GM12878 (cell line): ENCODE data around the gene RNF32. TPM values are rescaled to one million over a fixed set of nuclear protein-coding genes. Genes with fewer than 3 reads are reported as not detected.

ENCODE experiments used
- ATAC-seq: fragments of 200-7000 bp; cut with Tn5 transposase; 3 replicates; pipeline ENCODE4 v1.9.1; 2020; ENCODE audit warnings: mild to moderate bottlenecking, moderate library complexity
- BruUV-seq: library from RNA; stranded (reverse); fragments of 400-500 nt; replicated peaks from 2 replicates; lab custom pipeline; 2021; lab: Mats Ljungman, UMichigan
- CTCF ChIA-PET: fragments of 300-600 bp; sonication (Branson Sonifier 250); formaldehyde crosslinking; extraction: SDS; loops from one replicate; lab custom pipeline; 2021; ENCODE audit warnings: inconsistent platforms; lab: Yijun Ruan, JAX
- POLR2A ChIA-PET: fragments of 350-600 bp; formaldehyde crosslinking; extraction: SDS; loops from one replicate; lab custom pipeline; 2021; ENCODE audit warnings: inconsistent platforms; lab: Charles Lee
- RAD21 ChIA-PET: fragments of 300-600 bp; sonication (Branson Sonifier 250); formaldehyde crosslinking; loops from one replicate; lab custom pipeline; 2023; ENCODE audit warnings: antibody characterized with exemption; ENCODE audit not compliant: unreplicated experiment; lab: Charles Lee
- SMC1A ChIA-PET: fragments of 300-600 bp; sonication (Branson Sonifier 250); formaldehyde crosslinking; loops from one replicate; lab custom pipeline; 2023; ENCODE audit not compliant: unreplicated experiment, uncharacterized antibody; lab: Charles Lee
- DNase-seq: peaks from one replicate; pipeline ENCODE4 v3.0.0-alpha.2; 2011; ENCODE audit warnings: low read depth, low spot score
- FAIRE-seq: peaks from 3 replicates; lab custom pipeline; 2011; peaks lifted over from hg19 to GRCh38; lab: Jason Lieb, UNC
- H2AFZ ChIP-seq: 2 replicates; pipeline ENCODE4 v1.6.0; 2011; ENCODE audit warnings: low read depth, low read length, control low read depth; ENCODE audit not compliant: control insufficient read depth
- H3K27ac ChIP-seq: 2 replicates; pipeline ENCODE4 v1.5.1; 2011; ENCODE audit warnings: control low read depth; ENCODE audit not compliant: control insufficient read depth, insufficient read depth
- H3K27me3 ChIP-seq, 2 experiments: replicated peaks in 1 of 2; 2 replicates each; pipeline versions ENCODE4 v1.6.0 to v1.6.1; 2011; ENCODE audit warnings: low read length in 1 of 2; ENCODE audit not compliant: control insufficient read depth in 2 of 2, insufficient read depth in 2 of 2
- H3K36me3 ChIP-seq, 2 experiments: 2 replicates each; pipeline ENCODE4 v1.5.1; 2011; ENCODE audit warnings: low read length in 1 of 2; ENCODE audit not compliant: control insufficient read depth in 2 of 2, insufficient read depth in 2 of 2
- H3K4me1 ChIP-seq: 2 replicates; pipeline ENCODE4 v1.6.1; 2011; ENCODE audit warnings: mild to moderate bottlenecking, low read length, moderate library complexity, mixed read lengths; ENCODE audit not compliant: control insufficient read depth, insufficient read depth
- H3K4me2 ChIP-seq: 2 replicates; pipeline ENCODE4 v1.6.0; 2011; ENCODE audit warnings: control low read depth; ENCODE audit not compliant: control insufficient read depth, insufficient read depth
- H3K4me3 ChIP-seq: fragments of 200-600 bp; sonication (generic); 2 replicates; pipeline ENCODE4 v1.5.1; 2016
- H3K79me2 ChIP-seq: 2 replicates; pipeline ENCODE4 v1.6.0; 2011; ENCODE audit warnings: low read length; ENCODE audit not compliant: control insufficient read depth, insufficient read depth
- H3K9ac ChIP-seq: 2 replicates; pipeline ENCODE4 v1.8.0; 2011; ENCODE audit warnings: low read length, control low read depth, mixed read lengths; ENCODE audit not compliant: control insufficient read depth, insufficient read depth
- H3K9me3 ChIP-seq: replicated peaks from 3 replicates; pipeline ENCODE4 v1.5.1; 2011; ENCODE audit warnings: mild to moderate bottlenecking, low read length; ENCODE audit not compliant: control insufficient read depth, insufficient read depth
- H4K20me1 ChIP-seq: 2 replicates; pipeline ENCODE4 v1.6.0; 2011; ENCODE audit not compliant: control insufficient read depth, insufficient read depth
- BCL3 ChIP-seq: IDR thresholded peaks from 2 replicates; pipeline ENCODE4 v1.6.1; 2011; ENCODE audit warnings: borderline replicate concordance, low read depth, mild to moderate bottlenecking, moderate library complexity, low read length; ENCODE audit not compliant: insufficient read depth, poor library complexity, severe bottlenecking
- ETV6 ChIP-seq, 2 experiments: fragments of 450-650 bp in 1 of 2; IDR thresholded peaks in 1 of 2; conservative IDR thresholded peaks in 1 of 2; 2 replicates each; pipeline ENCODE4 v1.6.1; 2014; ENCODE audit warnings: antibody characterized with exemption in 1 of 2, borderline replicate concordance in 1 of 2, low read depth in 1 of 2, mild to moderate bottlenecking in 1 of 2, moderate library complexity in 1 of 2
- GABPA ChIP-seq: IDR thresholded peaks from 2 replicates; pipeline ENCODE4 v1.6.1; 2014; ENCODE audit warnings: antibody characterized with exemption, low read depth, mild to moderate bottlenecking, inconsistent platforms
- KDM1A ChIP-seq: fragments of 200-600 bp; sonication (generic); IDR thresholded peaks from 2 replicates; pipeline ENCODE4 v1.6.1; 2016; ENCODE audit warnings: borderline replicate concordance
- MTA2 ChIP-seq: fragments of 450-650 bp; IDR thresholded peaks from 2 replicates; pipeline ENCODE4 v1.6.1; 2016; ENCODE audit warnings: low read depth, mild to moderate bottlenecking, moderate library complexity
- MYC ChIP-seq: IDR thresholded peaks from 2 replicates; pipeline ENCODE4 v1.6.1; 2011; ENCODE audit warnings: mild to moderate bottlenecking, low read length, moderate library complexity, inconsistent platforms; ENCODE audit not compliant: insufficient read depth, insufficient replicate concordance, insufficient read length, severe bottlenecking
- PAX5 ChIP-seq: IDR thresholded peaks from 2 replicates; pipeline ENCODE4 v1.6.1; 2011; ENCODE audit warnings: low read depth, low read length, borderline replicate concordance
- PAX8 ChIP-seq: fragments of 450-650 bp; IDR thresholded peaks from 2 replicates; pipeline ENCODE4 v1.6.1; 2017; ENCODE audit warnings: mild to moderate bottlenecking, moderate library complexity
- RBBP5 ChIP-seq: fragments of 200-600 bp; sonication (generic); conservative IDR thresholded peaks from 2 replicates; pipeline ENCODE4 v1.6.1; 2016
- RCOR1 ChIP-seq: conservative IDR thresholded peaks from 2 replicates; pipeline ENCODE4 v1.6.1; 2012; ENCODE audit warnings: low read depth, low read length, improper control_type of control experiment
- USF2 ChIP-seq: IDR thresholded peaks from 2 replicates; pipeline ENCODE4 v1.6.1; 2011; ENCODE audit warnings: low read depth, low read length, improper control_type of control experiment, borderline replicate concordance
- ZBED1 ChIP-seq: IDR thresholded peaks from 2 replicates; pipeline ENCODE4 v1.6.1; 2016; ENCODE audit warnings: borderline replicate concordance
- ZNF217 ChIP-seq: fragments of 450-650 bp; IDR thresholded peaks from 2 replicates; pipeline ENCODE4 v1.6.1; 2017; ENCODE audit warnings: antibody characterized with exemption, mild to moderate bottlenecking
- WGBS: methylation state at CpG from one replicate; pipeline ENCODE4 v1.1.6; 2016; ENCODE audit warnings: low lambda C conversion rate; ENCODE audit not compliant: insufficient replicate concordance, insufficient coverage; ENCODE audit errors: missing lambda C conversion rate; 5-methylcytosine and 5-hydroxymethylcytosine counted together
- in situ Hi-C: fragments of 300-500 bp; cut with MboI; formaldehyde crosslinking; loops from 9 replicates; pipeline ENCODE4 v1.14.3; 2018; ENCODE audit warnings: mixed read lengths
- intact Hi-C: fragments of 100-400 bp; cut with micrococcal nuclease; formaldehyde crosslinking; loops from one replicate; pipeline ENCODE4 v1.14.2; 2022; ENCODE audit not compliant: unreplicated experiment
- polyA plus RNA-seq, 11 experiments: library from polyadenylated mRNA; depleted of rRNA in 4 of 11; unstranded in 6 of 11; stranded (reverse) in 5 of 11; fragments of >200 nt; fragmentation: Nextera tagmentation in 4 of 11; fragmentation: Illumina TruSeq in 1 of 11; extraction: Ambion mirVana in 4 of 11; extraction: Trizol in 1 of 11; gene quantifications; 1 replicate in 1 of 11; 2 replicates in 10 of 11; pipeline versions ENCODE4 v1.2.1 to v1.2.3, GENCODE V29; 2011 to 2016; ENCODE audit warnings: inconsistent platforms in 2 of 11, missing spikeins in 2 of 11, low read depth in 1 of 11
- total RNA-seq, 4 experiments: library from RNA; depleted of rRNA in 3 of 4; stranded (reverse); fragments of >200 nt in 3 of 4; fragmentation: Illumina TruSeq in 1 of 4; extraction: Trizol in 1 of 4; gene quantifications; 2 replicates each; pipeline versions ENCODE4 v1.2.1 to v1.2.3, GENCODE V29; 2013 to 2021

RNF32 gene
- total and polyA plus RNA-seq, 10 of the 15 experiments (the other 5 are each of a cell fraction or from before 2014, with no cell fraction given) = 2.5 to 7.2 (median 3.7) TPM

- TF ChIP-seq BCL3 (no peak), GABPA (no peak), MYC (no peak), MTA2 (no peak)
Measured at GRCh38 chr7:156667110-156667426, 26.5 kb downstream of the RNF32 start (continued).

- peaks cover 0 to 3% of the 10 kb centered on the region in 2 experiments; a peak in 2 of 4 replicates for H3K36me3 ChIP-seq
- in situ Hi-C loops = no loop called here
Measured at GRCh38 chr7:156668130-156668741, 27.7 kb downstream of the RNF32 start.

More at GRCh38 chr7:156668130-156668741, 27.7 kb downstream of the RNF32 start:
- no peaks in the 10 kb centered on the region for H4K20me1 ChIP-seq
- H3K79me2 ChIP-seq = no peaks in the 10 kb centered on the region
- WGBS = 93% methylated on average over 12 of the region's 13 CpGs
- H3K27me3 ChIP-seq = no peaks in the 10 kb centered on the region
- no peaks in the 10 kb centered on the region for H3K4me1 ChIP-seq
- CTCF ChIA-PET = interaction anchor here (0.9 to 2.7 kb wide), 2 partner anchors 27 to 103 kb away, joined by 3 to 5 read pairs; partner anchors contain the start of gene RNF32
- no peak for ATAC-seq
- no peak overlapping the region for H3K4me2 ChIP-seq
- no TSS peak for BruUV-seq
- TF ChIP-seq USF2 (no peak), PAX5 (no peak), RCOR1 (no peak), ZNF217 (no peak), ETV6 (conservative IDR thresholded peaks at IDR 0.05 in 1 of 2, IDR thresholded peaks at IDR 0.05 in 1 of 2; ENCODE audit: borderline replicate concordance in 1 of 2, low read depth in 1 of 2) (no peak), KDM1A (no peak), ZBED1 (no peak), PAX8 (no peak), RBBP5 (no peak)
- no peak overlapping the region for H3K27ac ChIP-seq
- H2AFZ ChIP-seq = no peak overlapping the region
- H3K9ac ChIP-seq = no peak overlapping the region
- intact Hi-C loops = no loop called here
- SMC1A ChIA-PET = interaction anchor here (0.7 to 2.3 kb wide), 4 partner anchors 9 to 164 kb away, joined by 3 to 7 read pairs (median 4); no protein-coding TSS in a partner anchor
- DNase-seq = no peak
- POLR2A ChIA-PET = no interaction called here
- no peak for FAIRE-seq
- H3K9me3 ChIP-seq = no peaks in the 10 kb centered on the region
- H3K4me3 ChIP-seq = no peak overlapping the region
- RAD21 ChIA-PET = interaction anchor here (0.7 kb wide), 1 partner anchor 25 kb away, joined by 3 read pairs; no protein-coding TSS in a partner anchor
